ENCODE measurements around the gene MAP3K10. TPM values are rescaled to one million over a fixed set of nuclear protein-coding genes. Genes with fewer than 3 reads are reported as not detected.

MAP3K10 gene
- total and polyA plus RNA-seq, 2 of the 4 experiments (the other 2 are of a cell fraction): 1.8 to 5.5 TPM

DNA sequence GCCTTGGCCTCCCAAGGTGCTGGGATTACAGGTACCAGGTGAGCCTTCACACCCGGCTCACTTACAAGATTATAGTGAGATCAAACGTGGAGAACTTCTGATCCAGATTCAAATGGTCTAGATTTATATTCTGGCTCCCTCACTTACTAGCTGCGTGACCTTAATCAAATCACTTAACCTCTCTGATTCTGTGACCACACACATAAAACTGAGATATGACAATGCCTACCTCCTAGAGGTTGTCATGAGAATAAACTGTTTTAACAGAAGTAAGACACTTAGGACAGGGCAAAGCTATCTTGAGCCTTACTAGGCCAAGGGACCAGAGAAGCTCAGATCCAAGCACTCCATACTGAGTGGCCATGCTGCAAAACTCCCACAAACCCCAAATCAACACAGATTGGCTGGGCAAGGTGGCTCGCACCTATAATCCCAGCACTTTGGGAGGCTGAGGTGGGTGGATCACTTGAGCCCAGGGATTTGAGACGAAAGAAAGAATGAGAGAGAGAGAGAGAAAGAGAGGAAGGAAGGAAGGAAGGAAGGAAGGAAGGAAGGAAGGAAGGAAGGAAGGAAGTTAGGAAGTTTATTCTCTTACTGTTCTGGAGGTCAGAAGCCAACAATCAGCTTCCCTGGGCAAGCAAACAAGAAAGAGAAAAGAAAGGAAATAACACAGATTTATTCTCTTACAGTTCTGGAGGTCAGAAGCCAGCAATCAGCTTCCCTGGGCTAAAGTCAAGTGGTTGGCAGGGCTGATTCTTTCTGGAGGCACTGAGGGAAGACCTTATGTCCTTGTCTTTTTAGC, 46.1 kb upstream of the MAP3K10 start:
- H2BK5ac ChIP-seq (ENCODE audit: low read depth, low read length, poor library complexity, severe bottlenecking): no peak overlapping the region
- ATAC-seq (ENCODE audit: low read depth) (no peak), DNase-seq (no peak)
- H2AK5ac ChIP-seq (ENCODE audit: low read depth, low read length): no peak overlapping the region
- no peak overlapping the region for H3K4ac ChIP-seq (ENCODE audit: low read depth, low read length)
- no peaks in the 10 kb centered on the region for H4K20me1 ChIP-seq (ENCODE audit: insufficient read depth, low read length)
- H3K27ac ChIP-seq (ENCODE audit: insufficient read depth, low read length): no peak overlapping the region
- TF ChIP-seq MXI1 (IDR thresholded peaks at IDR 0.05; ENCODE audit: borderline replicate concordance, low read depth, low read length) (no peak), RCOR1 (IDR thresholded peaks at IDR 0.05; ENCODE audit: insufficient replicate concordance, low read length) (no peak), SMC3 (IDR thresholded peaks at IDR 0.05; ENCODE audit: low read depth, low read length) (no peak), CEBPB (IDR thresholded peaks at IDR 0.05; ENCODE audit: low read depth, low read length) (no peak), MAZ (IDR thresholded peaks at IDR 0.05; ENCODE audit: borderline replicate concordance, low read depth, low read length) (no peak), POLR2A (IDR thresholded peaks at IDR 0.05; ENCODE audit: low read depth, low read length) (no peak), RFX5 (IDR thresholded peaks at IDR 0.05; ENCODE audit: low read depth, low read length) (no peak), NFE2L2 (IDR thresholded peaks at IDR 0.05; ENCODE audit: low read depth, low read length) (no peak)
- TF ChIP-seq, protein P1, sequence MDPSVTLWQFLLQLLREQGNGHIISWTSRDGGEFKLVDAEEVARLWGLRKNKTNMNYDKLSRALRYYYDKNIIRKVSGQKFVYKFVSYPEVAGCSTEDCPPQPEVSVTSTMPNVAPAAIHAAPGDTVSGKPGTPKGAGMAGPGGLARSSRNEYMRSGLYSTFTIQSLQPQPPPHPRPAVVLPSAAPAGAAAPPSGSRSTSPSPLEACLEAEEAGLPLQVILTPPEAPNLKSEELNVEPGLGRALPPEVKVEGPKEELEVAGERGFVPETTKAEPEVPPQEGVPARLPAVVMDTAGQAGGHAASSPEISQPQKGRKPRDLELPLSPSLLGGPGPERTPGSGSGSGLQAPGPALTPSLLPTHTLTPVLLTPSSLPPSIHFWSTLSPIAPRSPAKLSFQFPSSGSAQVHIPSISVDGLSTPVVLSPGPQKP (IDR thresholded peaks at IDR 0.05; ENCODE audit: borderline replicate concordance, low read depth, low read length): no peak
- no TSS peak for BruUV-seq (replicated peaks)
- no peak overlapping the region for H4K91ac ChIP-seq (ENCODE audit: insufficient read depth, low read depth, low read length)
- WGBS, 2 experiments (ENCODE audit: extremely low coverage in 2 of 2, insufficient read length in 1 of 2): 55% methylated on average over 2 of the region's 5 CpGs; no CpG with 5 or more reads in 1 of the 2 experiments
- H3K4me2 ChIP-seq (ENCODE audit: low read depth, low read length): no peak overlapping the region
- no peak overlapping the region for H3K9ac ChIP-seq (ENCODE audit: low read depth, low read length)
- CTCF ChIA-PET: no interaction called here
- H3K36me3 ChIP-seq (ENCODE audit: control insufficient read depth, insufficient read depth, low read length): no peaks in the 10 kb centered on the region
- H3K18ac ChIP-seq (ENCODE audit: low read depth, low read length): no peak overlapping the region
- H3K4me3 ChIP-seq (ENCODE audit: insufficient read depth, low read depth, low read length): no peak overlapping the region
- H3K4me1 ChIP-seq (ENCODE audit: control insufficient read depth, insufficient read depth, low read length): peaks cover 8% of the 10 kb centered on the region
- dilution Hi-C loops (cut with HindIII; ENCODE audit: low sequenced_read_pairs, unreplicated experiment): no loop called here
- H3K27me3 ChIP-seq (ENCODE audit: control insufficient read depth, insufficient read depth, low read length): no peaks in the 10 kb centered on the region; the same call in 1 of the 2 replicates
- peaks cover 6% of the 10 kb centered on the region; the same call in 1 of the 2 replicates for H3K9me1 ChIP-seq (ENCODE audit: insufficient read depth, low read length)
- no peak overlapping the region for H3K14ac ChIP-seq (replicated peaks; ENCODE audit: low read depth, low read length)
- intact Hi-C loops (cut with micrococcal nuclease): no loop called here
- no peak overlapping the region for H2BK20ac ChIP-seq (ENCODE audit: low read depth, low read length)
- no peaks in the 10 kb centered on the region for H3K79me1 ChIP-seq (ENCODE audit: low read depth in 1 of 2, low read length in 2 of 2)
- POLR2A ChIA-PET (ENCODE audit: unreplicated experiment): no interaction called here
- no peak overlapping the region for H4K8ac ChIP-seq (ENCODE audit: low read depth in 2 of 2, low read length in 2 of 2)
- no peak overlapping the region for H3K23ac ChIP-seq (ENCODE audit: low read depth, low read length)
- no peak overlapping the region for H2AK9ac ChIP-seq (replicated peaks; ENCODE audit: low read depth, low read length, poor library complexity)
- H2BK120ac ChIP-seq (ENCODE audit: low read depth, low read length): no peak overlapping the region
- no peak overlapping the region for H2AFZ ChIP-seq (replicated peaks; ENCODE audit: low read length, poor library complexity)
- H4K5ac ChIP-seq (ENCODE audit: low read depth, low read length): no peak overlapping the region
- no peaks in the 10 kb centered on the region for H3K9me3 ChIP-seq (ENCODE audit: control insufficient read depth, insufficient read depth, low read length)
- no peak overlapping the region for H3K56ac ChIP-seq (ENCODE audit: extremely low read depth, insufficient read depth, low read length)
- no peak overlapping the region for H2BK15ac ChIP-seq (ENCODE audit: low read depth, low read length)
- in situ Hi-C loops (cut with MboI; ENCODE audit: low sequenced_read_pairs): loop anchor here (5.0 to 25.0 kb wide), 2 partner anchors 77 to 367 kb away; no protein-coding TSS in a partner anchor
